GM19193 (cell line): ENCODE measurements around the gene IMPA2.

Experiments used
- POLR2A ChIP-seq: IDR thresholded peaks from 4 replicates; pipeline ENCODE4 v1.6.1; 2011; ENCODE audit not compliant: insufficient read depth, insufficient read length; ENCODE audit errors: extremely low read depth

IMPA2 gene

DNA sequence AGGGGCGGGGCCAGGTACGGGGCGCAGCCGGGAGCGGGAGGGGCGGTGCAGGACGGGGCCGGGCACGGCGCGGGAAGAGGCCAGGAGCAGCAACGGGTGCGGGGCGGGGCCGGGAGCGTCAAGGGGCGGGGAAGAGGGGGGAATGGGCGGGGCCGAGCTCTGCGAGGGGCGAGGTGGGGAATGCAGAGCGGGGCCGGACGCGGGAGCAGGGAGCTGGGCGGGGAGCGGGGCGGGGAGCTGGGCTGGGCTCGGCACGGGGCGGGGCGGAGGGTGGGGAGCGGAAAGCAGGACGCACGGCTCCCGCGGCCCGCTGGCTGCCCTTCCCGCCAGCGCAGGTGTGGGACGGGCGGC, at the start of gene IMPA2:
Gene IMPA2, plus strand, starts transcription at position 316 of the 351 bp plus-strand sequence. CDS start 163 bp downstream, outside the sequence.
- no peak for TF ChIP-seq POLR2A

DNA sequence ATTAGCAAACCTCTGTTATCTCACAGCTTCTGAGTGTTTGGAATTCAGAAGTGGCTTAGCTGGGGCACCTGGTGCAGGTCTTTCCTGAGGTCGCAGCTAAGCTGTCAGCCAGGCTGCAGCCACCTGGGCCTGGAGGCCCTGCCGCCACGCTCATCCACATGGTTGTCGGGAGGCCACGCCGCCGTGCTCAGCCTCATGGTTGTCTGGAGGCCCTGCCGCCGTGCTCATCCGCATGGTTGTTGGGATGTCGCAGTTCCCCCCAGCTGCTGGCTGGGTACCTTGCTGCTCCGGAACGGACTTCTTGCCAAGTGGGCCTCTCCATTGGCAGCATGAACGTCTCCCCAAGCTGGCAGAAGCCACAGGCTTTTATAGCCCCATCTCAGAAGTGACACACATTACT, 48.9 kb upstream of the IMPA2 start:
- TF ChIP-seq POLR2A, result no peak

DNA sequence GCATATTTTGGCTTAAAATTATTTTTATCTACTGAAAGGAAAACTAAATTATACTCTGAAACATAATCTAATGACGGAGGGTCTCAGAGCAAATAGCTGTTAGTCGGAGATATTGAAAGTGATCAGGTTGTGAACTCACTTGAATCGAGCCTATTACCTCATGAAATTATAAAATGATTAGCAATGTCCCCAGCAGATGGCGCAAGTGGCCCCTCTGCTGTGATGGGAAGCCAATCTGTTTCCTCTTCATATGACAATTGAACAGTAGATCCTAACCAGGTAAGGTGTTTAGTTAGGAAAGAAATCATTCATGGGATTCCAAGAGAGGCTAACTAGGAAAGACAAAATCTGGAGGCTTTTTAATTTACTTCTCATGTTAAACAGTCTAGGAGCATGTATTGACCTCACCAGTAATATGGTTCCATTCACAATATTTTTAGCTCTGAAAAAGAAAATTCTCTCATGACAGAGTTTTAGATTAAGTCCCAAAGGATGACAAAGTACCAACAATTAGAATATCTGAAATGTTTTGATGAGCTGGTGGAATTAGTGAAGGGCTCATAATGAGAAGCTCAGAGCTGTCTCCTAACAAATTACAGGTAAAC, 43.3 kb upstream of the IMPA2 start:
- no peak for TF ChIP-seq POLR2A

DNA sequence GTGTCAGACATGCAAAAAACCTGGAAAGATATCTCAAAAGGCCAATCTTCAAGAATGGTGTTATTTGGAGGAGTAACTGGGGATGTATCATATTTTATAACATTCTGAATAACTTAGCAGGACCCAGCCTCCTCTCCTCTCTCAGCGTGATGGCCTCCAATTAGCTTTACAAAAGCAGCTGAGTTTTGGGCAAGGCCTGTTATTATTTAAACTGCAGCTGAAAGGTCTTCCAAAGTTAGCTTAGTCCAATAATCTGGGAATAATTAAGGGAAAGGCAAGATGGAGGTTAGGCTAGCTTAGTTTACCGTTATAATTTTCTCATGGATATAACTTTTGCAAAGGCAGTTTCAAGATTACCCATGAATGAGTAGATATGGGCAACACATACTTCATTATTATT, 40.4 kb upstream of the IMPA2 start:
- no peak for TF ChIP-seq POLR2A

DNA sequence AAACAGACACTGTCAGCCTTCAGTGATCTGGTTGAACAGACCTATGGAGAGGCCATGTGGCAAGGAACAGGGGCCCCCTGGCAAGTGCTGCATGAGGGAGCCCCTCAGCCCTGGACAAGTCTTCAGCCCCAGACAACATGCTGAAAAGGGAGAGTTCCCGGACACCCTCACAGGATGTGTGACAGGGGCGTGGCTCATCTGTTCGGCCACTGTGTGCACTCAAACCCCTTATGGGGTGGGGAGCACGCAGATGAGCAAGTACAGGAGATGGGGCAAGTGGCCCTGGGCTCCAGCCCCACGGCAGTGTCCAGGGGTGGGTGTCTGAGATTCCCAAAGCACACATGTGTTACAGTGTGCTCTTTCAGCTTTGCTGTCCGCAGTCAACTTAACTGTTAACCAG, 37.8 kb upstream of the IMPA2 start:
- TF ChIP-seq POLR2A, result no peak

DNA sequence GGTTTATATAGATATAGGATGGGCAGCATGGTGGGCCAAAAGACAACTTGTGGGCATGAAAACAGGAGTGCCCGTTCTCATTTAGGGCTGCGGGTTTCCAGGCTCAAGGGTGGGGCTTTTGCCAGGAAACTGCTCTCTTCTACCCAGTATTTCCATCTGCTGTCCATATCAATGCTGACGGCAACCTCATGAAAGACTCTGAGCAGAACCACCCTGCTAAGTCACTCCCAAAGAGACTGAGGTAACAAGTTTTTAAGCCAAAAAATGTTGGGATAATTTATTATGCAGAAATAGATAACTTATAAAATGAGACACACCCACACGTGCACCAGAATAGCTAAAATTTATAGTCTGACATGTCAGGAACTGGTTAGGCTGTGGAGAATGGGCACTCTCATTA, 37.1 kb upstream of the IMPA2 start:
- TF ChIP-seq POLR2A, result no peak

DNA sequence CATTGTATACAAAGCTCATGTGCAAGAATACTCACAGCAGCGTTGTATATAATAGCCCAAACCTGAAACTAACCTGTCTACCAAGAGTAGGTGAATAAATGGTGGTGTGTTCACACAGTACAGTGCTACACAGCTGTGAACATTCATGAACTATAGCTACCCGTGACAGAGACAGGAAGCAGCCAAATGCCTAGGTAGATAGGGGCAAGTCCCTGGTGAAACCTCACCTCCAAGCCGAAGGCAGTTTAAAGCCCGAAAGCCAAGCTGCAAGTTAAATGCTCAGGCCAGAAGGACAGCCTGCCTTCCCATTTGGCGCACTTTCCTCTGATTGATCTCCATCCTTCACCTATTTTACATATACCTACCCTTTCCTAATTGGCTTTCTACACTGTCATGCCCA, 36.5 kb upstream of the IMPA2 start:
- TF ChIP-seq POLR2A, result no peak

DNA sequence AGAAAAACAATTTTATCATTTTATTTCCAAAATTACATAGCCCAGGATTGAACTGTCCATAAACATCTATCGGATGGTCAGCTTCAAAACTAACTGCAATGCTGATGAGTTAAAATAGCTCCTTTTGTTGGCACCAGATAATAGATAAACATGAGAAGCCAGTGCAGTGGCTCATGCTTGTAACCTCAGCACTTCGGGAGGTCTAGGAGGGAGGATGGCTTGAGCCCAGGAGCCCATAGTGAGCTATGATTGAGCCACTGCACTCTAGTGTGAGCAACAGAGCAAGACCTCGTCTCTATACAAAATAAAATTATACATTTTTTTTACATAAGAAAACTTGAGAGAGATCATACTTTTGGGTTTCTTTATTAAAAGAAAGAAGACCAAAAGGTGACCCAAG, 34.6 kb upstream of the IMPA2 start:
- no peak for TF ChIP-seq POLR2A

DNA sequence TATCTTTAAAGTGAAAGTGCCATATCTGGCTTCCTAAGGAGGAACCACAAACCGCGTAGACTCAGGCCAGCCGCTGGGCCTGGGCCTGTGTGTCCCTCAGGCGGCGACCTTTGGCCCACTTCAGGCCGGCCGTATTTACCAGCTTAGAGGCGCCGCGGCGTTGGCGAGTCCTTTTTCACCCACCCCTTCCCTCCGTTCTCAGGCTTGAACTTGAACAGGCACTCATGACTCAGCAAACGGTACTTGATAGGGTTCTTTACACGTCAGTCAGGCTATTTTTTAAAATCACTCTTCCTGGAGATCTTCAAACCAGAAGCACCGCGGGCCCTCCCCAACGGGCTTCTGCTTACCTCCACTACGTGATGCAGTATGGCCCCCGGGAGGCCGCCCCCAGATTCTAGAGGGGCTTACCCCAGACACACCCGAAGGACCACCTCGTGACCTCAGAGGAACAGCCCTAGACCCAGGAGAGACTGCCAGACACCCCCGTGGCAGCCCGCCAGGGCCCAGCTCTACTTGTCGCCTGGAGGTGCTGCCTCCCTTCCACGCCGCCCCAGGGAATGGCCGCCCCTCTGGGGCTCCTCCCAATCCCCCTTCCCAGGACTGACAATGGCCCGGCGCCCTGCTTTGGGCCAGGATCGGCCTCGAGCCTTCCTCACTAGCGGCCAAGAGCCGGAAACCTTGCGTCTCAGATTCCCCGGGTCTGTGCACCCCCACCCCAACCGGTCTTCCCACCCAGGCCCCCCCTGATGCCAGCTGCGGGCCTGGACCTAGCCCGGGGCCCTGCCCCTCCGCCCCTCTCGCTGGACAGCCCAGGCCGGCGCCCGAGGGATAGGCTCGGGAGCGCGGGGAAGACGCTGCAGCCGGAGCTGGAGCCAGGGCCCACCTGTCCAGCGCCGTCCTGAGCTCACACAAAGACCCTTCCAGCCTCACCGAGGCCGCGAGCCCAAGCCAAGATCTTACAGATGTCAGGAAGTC, 33.8 kb upstream of the IMPA2 start:
- no peak for TF ChIP-seq POLR2A

DNA sequence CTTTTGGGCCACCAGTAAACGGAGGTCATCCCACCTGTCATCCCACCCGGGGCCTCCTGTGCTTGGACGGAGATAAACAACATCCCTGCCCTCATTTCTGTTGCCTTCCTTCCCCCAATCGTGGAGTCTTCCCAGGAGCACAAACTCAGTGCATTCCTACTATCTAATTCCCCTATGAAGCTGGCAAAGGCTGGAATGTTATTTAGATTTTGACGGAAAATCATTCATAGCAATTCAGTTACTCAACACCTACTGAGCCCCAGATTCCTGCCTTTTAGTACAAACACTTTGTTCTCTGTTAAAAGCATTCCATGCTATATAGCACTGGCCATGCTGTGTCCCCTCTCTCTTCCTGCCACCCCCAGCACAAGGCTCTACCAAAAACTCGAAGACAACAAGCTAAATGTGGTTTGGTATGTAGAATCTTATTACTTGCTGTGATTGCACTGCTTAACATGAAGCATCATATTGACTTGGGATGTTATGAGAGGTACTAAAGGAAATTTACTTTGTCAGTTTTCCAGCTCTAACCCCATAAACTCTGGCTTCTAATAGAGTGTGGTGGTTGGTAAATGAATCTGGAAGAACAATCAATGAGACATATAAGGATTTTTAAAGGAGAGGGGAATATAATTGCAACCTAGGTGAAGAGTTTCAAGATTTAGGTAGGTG, 32.3 kb upstream of the IMPA2 start:
- TF ChIP-seq POLR2A, result no peak

DNA sequence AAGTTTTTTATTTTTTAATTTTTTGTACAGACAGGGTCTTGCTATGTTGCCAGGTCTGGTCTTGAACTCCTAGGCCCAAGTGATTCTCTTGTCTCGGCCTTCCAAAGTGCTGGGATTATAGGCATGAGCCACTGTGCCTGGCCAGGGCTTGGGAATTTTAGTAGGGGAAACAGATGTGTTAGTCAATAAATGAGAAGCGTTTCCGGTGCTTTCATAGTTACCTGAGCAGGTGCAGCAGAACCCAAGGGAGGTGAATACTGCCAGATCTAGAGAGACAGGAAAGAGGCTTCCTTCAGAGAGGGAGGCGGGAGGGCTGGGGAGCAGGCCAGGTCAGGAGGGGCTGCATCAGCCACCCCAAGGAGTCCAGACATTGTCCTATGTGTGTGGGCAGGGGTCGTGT, 30.5 kb upstream of the IMPA2 start:
- TF ChIP-seq POLR2A, result no peak

DNA sequence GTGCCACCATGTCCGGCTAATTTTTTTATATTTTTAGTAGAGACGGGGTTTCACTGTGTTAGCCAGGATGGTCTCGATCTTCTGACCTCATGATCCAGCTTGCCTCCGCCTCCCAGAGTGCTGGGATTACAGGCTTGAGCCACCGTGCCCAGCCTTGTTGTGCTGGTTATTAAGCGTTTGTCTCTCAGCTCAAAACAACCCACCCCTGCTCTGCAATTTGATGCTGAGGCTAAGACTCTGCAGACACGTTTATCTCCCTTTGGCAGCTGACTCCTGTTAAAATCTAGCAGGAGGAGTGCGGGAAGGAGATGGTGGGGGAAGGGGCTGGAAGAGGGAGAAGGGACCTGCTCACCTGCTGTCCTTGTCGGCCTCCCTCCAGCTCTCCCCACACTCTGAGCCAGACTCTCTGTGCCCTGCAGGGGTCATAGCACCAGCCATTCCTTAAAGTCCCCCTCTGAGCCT, 29.9 kb upstream of the IMPA2 start:
- no peak for TF ChIP-seq POLR2A

DNA sequence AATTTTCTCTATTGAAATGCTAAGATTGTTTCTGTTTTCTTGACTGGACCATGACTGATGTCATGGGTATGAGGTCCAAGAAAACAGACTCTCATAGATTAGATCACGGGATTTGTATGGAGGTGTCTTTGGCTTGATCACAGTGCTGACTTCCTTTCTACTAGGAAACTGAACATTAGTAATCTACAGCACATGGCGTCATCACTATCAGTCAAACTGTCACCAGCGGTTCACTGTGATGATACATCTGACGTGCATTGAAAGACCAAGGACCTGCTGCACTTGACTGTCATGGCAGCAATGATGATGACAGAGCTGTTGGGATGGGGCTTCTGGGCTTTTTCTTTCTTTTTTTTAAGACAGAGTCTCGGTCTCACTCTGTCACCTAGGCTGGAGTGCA, 28.2 kb upstream of the IMPA2 start:
- no peak for TF ChIP-seq POLR2A

DNA sequence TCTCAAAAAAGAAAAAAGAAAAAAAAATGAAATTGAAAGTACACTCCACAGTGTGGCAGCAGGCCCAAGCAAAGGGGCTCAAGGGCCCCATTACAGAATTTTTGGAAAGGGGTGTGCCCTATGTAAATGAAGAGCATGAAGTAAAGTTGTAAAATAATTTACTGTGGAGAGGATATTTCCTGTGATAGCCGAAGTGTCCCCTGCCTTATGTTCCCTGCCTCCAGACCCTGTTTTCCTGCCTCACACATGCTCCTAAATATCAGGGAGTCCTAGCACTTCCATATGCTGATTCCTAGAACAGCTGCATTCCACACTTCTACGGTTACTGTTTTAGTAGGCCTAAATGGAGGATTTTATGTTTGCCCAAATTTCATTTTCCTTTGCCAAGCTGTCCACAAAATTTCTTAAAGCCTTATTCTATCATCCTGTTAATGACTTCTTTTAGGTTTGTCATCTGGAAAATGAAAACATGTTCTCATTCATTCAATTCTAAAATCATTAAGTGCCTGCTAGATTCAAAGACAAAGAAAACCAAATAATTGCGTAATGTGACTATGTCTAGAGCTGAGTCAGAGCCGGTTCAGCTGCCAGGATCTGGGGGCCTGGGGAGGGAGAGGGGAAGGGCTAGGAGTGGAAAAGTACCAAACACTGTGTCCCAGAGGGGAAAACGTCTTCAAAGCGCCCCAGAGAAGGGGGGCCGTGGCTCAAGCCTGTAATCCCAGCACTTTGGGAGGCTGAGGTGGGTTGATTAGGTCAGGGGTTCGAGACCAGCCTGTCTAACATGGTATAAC, 25.9 kb upstream of the IMPA2 start:
- TF ChIP-seq POLR2A, result no peak
